Cardiac fibroblast (primary cell): ENCODE measurements around the gene TRIP10.

ENCODE experiments used
- DNase-seq, 2 donors: peaks; one replicate each; pipeline versions ENCODE4 v3.0.0 to v3.0.0-alpha.2; 2010; ENCODE audit warnings: low read depth in 2 of 2
- H3K4me3 ChIP-seq, 2 donors: replicated peaks in 1 of 2; 1 replicate in 1 of 2; 2 replicates in 1 of 2; pipeline ENCODE4 v1.5.1; 2011; ENCODE audit warnings: low read depth in 2 of 2, low read length in 2 of 2, mild to moderate bottlenecking in 2 of 2, moderate library complexity in 1 of 2
- TF ChIP-seq, protein P1 (sequence below): IDR thresholded peaks from one replicate; pipeline ENCODE4 v1.5.1; 2011; ENCODE audit warnings: low read depth, mild to moderate bottlenecking, low read length, inconsistent platforms

Gene TRIP10

DNA sequence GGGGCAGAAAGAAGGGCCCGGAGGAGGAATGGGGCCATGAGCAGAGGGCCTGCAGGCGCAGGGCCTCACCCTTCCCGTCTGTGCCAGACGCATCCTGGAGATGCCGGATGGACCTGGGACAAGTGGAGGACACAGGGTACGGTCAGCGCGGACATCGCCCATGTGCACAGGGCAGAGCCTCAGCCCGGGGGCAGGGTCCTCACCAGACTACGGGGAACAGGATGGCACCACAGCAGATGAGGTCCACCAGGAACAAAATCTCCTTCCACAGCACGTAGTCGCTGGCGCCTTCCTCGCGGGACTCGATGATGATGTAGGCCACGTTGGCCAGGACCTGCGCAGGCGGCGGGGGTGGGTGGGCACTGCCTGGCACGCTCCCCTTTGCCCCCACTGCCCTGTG is 7.7 kb upstream of the TRIP10 start:
- DNase-seq, result no peak
- H3K4me3 ChIP-seq, result no peak overlapping the region
- TF ChIP-seq, protein P1, sequence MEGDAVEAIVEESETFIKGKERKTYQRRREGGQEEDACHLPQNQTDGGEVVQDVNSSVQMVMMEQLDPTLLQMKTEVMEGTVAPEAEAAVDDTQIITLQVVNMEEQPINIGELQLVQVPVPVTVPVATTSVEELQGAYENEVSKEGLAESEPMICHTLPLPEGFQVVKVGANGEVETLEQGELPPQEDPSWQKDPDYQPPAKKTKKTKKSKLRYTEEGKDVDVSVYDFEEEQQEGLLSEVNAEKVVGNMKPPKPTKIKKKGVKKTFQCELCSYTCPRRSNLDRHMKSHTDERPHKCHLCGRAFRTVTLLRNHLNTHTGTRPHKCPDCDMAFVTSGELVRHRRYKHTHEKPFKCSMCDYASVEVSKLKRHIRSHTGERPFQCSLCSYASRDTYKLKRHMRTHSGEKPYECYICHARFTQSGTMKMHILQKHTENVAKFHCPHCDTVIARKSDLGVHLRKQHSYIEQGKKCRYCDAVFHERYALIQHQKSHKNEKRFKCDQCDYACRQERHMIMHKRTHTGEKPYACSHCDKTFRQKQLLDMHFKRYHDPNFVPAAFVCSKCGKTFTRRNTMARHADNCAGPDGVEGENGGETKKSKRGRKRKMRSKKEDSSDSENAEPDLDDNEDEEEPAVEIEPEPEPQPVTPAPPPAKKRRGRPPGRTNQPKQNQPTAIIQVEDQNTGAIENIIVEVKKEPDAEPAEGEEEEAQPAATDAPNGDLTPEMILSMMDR, result no peak

GRCh38 chr19:6732803-6733337 is 6.6 kb upstream of the TRIP10 start:
- TF ChIP-seq, protein P1, result no peak
- H3K4me3 ChIP-seq, result no peak overlapping the region
- no peak for DNase-seq

DNA sequence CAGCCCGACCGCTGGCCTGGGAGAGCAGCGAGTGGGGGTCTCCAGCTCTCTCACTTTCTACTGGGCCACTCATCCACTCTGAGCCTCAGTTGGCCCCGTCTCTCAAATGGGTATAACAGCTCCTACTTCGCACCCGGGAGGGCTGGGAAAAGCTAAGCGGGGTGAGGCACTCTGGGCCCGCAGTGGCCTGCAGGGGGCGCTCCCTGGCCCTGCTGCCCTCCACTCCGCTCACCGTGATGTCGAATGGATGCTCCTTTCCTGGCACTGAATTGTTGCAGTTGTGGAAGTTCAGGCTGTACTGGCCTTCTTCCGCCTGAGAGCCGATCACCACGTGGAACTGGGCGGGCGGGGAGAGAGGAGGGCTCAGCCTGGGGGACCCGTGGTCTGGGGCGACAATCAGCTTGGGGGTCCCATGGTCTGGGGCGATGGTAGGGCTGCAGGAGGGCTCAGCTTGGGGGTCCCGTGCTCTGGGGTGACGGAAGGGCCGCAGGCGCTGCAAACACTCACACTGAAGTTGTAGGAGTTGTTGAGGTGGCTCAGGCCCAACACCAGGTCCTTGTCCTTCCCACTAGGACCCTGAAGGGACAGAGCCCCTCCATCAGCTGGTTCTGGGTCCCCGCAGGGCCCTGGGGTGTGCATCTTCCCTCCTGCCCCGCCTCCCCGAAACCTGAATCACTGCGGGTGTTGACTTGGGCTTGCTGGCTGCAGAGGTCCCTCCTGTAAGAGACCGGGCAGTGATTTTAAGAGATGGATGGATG is 6.0 kb upstream of the TRIP10 start:
- TF ChIP-seq, protein P1, result peak; percentile 44
- DNase-seq, result no peak
- no peak overlapping the region for H3K4me3 ChIP-seq

DNA sequence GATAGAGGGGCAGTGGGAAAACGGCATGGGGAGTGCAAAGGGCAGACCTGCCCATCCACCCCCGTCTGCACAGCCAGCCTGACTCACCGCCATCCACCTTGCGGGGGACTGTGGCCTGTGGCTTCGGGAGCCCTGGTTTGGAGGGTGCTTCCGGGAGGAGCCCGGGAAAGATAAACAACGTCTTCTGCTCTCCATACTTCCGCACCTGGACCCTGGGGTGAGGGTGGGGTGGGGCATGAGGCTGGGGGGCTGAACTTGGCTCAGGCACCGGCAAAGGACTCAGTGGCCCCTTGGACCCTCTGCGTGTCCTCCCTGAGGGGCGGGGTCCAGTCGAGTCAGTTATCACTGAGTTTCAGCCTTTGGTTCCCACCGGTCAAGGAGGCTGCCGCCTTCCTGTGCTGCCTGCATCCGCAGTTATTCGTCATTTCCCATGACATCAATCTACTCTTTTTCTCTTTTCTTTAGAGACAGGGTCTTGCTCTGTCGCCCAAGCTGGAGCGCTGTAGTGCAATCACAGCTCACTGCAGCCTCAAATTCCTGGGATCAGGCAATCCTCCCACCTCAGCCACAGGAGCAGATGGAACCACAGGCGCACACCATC is 5.3 kb upstream of the TRIP10 start:
- TF ChIP-seq, protein P1, result no peak
- H3K4me3 ChIP-seq, result no peak overlapping the region
- no peak for DNase-seq

- H3K4me3 ChIP-seq, result peak overlapping the region; percentile 85 to 91
- TF ChIP-seq, protein P1, result no peak
- no peak for DNase-seq
These were observed 4.1 kb upstream of the TRIP10 start for GRCh38 chr19:6735181-6735911.

GRCh38 chr19:6736169-6736916 is 3.1 kb upstream of the TRIP10 start:
- DNase-seq, result peak; percentile 91 to 95
- peak overlapping the region; percentile 85 to 91 for H3K4me3 ChIP-seq
- TF ChIP-seq, protein P1, result peak; percentile 76
